Measurements from ENCODE around the gene TMEM92.

TMEM92 gene

DNA sequence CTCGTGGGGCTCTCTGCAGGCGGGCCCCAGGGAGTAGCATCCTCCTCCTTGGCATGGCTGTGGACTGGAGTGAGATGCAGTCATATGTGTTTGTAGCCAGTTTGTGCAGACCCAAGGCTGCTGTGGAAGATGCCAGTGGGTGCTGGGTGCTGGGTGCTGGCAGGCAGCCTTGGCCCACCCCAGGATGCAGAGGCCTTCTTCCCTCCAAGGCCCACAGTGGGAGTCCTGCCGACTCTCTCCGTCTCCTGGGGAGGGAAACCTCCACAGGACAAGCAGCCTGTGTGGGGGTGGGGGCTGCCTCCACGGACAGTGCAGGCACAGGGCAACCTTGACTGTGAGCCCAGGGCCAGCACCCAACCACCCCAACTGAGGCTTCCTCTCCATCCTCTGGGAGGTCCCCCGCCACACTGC lies 13.8 kb upstream of the TMEM92 start:
- TF ChIP-seq, protein P1, sequence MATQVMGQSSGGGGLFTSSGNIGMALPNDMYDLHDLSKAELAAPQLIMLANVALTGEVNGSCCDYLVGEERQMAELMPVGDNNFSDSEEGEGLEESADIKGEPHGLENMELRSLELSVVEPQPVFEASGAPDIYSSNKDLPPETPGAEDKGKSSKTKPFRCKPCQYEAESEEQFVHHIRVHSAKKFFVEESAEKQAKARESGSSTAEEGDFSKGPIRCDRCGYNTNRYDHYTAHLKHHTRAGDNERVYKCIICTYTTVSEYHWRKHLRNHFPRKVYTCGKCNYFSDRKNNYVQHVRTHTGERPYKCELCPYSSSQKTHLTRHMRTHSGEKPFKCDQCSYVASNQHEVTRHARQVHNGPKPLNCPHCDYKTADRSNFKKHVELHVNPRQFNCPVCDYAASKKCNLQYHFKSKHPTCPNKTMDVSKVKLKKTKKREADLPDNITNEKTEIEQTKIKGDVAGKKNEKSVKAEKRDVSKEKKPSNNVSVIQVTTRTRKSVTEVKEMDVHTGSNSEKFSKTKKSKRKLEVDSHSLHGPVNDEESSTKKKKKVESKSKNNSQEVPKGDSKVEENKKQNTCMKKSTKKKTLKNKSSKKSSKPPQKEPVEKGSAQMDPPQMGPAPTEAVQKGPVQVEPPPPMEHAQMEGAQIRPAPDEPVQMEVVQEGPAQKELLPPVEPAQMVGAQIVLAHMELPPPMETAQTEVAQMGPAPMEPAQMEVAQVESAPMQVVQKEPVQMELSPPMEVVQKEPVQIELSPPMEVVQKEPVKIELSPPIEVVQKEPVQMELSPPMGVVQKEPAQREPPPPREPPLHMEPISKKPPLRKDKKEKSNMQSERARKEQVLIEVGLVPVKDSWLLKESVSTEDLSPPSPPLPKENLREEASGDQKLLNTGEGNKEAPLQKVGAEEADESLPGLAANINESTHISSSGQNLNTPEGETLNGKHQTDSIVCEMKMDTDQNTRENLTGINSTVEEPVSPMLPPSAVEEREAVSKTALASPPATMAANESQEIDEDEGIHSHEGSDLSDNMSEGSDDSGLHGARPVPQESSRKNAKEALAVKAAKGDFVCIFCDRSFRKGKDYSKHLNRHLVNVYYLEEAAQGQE (IDR thresholded peaks at IDR 0.05; ENCODE audit: insufficient read depth in 1 of 2, low read depth in 2 of 2, low read length in 2 of 2): no peak
- TF ChIP-seq POLR2AphosphoS5 (IDR thresholded peaks at IDR 0.05; ENCODE audit: low read depth, low read length): no peak
- TF ChIP-seq SIN3A (IDR thresholded peaks at IDR 0.05; ENCODE audit: borderline replicate concordance, insufficient read depth, low read length): no peak
- no peak for TF ChIP-seq FOXP2 (optimal IDR thresholded peaks at IDR 0.05; ENCODE audit: borderline replicate concordance, extremely low read depth, extremely low read length, insufficient read depth)
- no peak for TF ChIP-seq TAF1 (IDR thresholded peaks at IDR 0.05; ENCODE audit: borderline replicate concordance, insufficient read depth, low read length)

DNA sequence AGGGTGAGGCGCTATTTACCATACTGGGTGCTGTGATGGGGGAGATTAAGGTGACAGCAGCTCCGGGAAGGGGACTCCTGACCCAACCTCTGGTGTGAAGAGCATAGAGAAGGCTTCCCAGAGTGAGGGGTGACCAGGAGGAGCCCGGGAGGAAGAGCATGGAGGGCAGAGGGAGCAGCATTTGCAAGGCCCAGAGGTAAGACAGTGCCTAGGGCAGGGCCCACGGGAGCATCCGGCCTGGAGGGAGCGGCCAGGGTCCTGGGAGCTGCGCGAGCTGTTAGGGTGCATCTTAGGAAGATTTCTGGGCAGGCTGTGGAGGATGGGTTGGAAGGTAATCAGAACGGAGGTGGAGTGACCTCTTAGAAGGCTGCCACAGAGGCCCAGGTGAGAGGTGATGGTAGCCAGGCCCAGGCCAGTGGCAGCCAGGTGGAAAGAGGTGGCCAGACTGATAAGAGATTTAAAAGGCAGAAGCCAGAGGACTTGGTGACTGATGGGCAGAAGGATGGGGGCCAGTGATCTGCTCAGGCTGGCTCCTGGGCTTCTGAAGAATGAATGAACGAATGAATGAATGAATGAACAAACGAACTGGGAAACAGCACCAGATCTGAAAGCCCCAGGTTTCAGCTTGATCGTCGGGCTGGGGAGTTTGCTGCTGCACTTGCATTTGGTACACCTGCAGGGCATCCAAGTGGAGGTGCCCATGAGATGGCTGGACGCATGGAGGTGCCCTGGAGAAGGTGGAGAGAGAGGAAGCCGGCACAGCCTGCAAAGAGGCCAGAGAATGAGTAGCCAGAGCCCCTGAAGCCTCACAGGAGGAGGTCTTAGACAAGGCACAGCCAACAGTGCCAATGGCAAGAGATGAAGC lies 13.0 kb upstream of the TMEM92 start:
- TF ChIP-seq POLR2AphosphoS5 (IDR thresholded peaks at IDR 0.05; ENCODE audit: low read depth, low read length) (no peak), SIN3A (IDR thresholded peaks at IDR 0.05; ENCODE audit: borderline replicate concordance, insufficient read depth, low read length) (no peak), FOXP2 (optimal IDR thresholded peaks at IDR 0.05; ENCODE audit: borderline replicate concordance, extremely low read depth, extremely low read length, insufficient read depth) (no peak), TAF1 (IDR thresholded peaks at IDR 0.05; ENCODE audit: borderline replicate concordance, insufficient read depth, low read length) (no peak)
- TF ChIP-seq, protein P1 (IDR thresholded peaks at IDR 0.05; ENCODE audit: insufficient read depth in 1 of 2, low read depth in 2 of 2, low read length in 2 of 2): no peak

DNA sequence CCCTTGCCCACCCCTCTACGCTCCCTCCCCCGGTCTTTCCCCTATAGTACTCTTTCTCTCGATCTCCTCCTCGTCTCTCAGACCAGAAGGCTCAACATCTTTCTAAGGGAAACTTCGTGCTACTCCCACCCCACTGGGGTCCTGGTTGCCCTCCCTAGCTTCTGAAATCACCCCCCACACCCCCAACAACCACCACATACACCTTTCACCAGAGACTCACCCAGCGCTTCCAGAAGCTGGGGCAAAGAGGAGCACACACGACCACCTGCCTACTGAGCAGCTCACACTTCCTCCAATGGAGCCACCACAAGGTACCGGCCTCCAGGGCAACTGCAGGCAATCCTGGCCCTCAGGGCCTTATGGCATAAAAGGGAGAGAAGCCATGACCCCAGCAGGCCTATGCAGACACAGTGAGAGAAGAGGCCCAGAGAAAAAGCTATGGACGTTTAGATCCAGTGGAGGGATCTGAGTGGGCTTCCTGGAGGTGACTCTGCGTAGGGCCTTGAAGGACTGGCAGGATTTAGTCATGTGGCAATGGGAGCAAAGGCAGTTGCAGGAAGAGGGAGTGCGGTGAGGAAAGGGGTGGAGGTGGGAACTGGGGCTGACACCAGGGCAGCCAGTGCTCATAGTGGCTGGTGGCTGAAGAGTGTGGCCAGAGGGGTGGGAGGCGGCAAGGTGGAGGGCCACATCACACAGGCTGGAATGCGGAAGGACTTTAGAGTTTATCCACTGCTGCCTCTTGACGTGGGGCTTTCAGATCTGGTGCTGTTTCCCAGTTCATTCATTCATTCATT lies 12.1 kb upstream of the TMEM92 start:
- TF ChIP-seq, protein P1 (IDR thresholded peaks at IDR 0.05; ENCODE audit: insufficient read depth in 1 of 2, low read depth in 2 of 2, low read length in 2 of 2): no peak
- TF ChIP-seq POLR2AphosphoS5 (IDR thresholded peaks at IDR 0.05; ENCODE audit: low read depth, low read length): no peak
- TF ChIP-seq FOXP2 (optimal IDR thresholded peaks at IDR 0.05; ENCODE audit: borderline replicate concordance, extremely low read depth, extremely low read length, insufficient read depth): no peak
- TF ChIP-seq SIN3A (IDR thresholded peaks at IDR 0.05; ENCODE audit: borderline replicate concordance, insufficient read depth, low read length): no peak
- no peak for TF ChIP-seq TAF1 (IDR thresholded peaks at IDR 0.05; ENCODE audit: borderline replicate concordance, insufficient read depth, low read length)

DNA sequence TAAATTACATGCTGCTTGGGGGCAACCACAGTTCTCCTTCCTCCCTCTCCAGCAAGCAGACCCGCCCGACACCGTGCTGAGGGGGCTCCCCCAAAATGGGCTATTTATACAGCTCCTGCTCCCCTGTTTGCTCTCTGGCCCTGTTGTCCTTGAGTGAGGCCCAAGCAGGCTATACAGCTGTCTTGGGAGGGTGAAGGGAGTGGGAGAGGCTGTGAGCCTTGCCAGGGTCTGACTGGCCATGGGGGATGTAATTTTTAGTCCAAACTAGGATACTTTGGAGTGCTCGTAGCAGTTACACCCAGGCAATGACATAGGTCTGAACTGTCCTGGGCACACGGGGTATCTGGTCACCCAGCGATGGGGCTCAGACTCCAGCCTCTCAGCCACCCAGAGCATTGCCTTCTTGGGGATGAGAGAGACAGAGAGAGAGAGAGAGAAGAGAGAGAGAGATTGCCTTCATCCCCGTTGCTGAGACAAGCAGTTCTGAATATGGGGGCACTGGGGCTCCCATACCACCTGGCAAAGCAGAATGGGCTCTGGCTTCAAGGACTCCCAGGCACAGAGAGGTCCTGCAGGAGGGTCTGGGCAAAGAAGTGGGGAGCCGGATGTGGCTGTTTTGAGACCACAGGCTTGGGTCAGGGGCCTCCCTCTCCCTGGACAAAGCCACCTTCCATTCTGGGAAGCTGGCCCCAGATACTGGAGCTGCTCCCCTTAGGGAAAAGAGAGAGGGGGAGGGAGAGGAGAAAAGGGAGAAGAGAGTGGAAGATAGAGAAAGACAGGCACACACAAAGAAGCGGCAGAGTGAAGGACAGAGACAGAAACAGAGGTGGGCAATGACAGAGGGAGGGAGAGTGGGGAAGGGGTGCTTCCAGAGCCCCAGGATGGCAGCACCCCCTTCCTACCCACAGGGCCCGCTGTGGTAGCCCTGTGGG lies 10.7 kb upstream of the TMEM92 start:
- TF ChIP-seq FOXP2 (optimal IDR thresholded peaks at IDR 0.05; ENCODE audit: borderline replicate concordance, extremely low read depth, extremely low read length, insufficient read depth) (no peak), POLR2AphosphoS5 (IDR thresholded peaks at IDR 0.05; ENCODE audit: low read depth, low read length) (no peak), TAF1 (IDR thresholded peaks at IDR 0.05; ENCODE audit: borderline replicate concordance, insufficient read depth, low read length) (no peak), SIN3A (IDR thresholded peaks at IDR 0.05; ENCODE audit: borderline replicate concordance, insufficient read depth, low read length) (no peak)
- TF ChIP-seq, protein P1 (IDR thresholded peaks at IDR 0.05; ENCODE audit: insufficient read depth in 1 of 2, low read depth in 2 of 2, low read length in 2 of 2): no peak
